Measurements from ENCODE around the gene OSER1.

OSER1 gene

DNA sequence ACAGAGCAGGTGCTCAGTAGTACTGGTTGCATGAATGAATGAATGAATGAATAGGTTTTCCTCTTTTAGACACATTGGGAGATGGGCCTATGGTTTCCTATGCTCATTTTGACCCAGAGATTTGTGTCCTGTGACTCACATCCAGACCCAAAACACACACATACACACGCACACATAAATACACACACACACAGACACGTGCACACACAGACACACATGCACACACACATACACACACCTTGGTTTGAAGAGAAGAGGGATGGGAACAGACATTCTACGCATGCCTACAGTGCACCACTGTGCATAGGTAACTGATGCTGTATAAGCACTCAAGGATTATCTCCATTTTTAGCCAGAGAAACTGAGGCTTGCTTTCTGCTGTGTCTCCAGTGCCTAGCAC, 27.7 kb downstream of the OSER1 start:
- TF ChIP-seq, protein P1, sequence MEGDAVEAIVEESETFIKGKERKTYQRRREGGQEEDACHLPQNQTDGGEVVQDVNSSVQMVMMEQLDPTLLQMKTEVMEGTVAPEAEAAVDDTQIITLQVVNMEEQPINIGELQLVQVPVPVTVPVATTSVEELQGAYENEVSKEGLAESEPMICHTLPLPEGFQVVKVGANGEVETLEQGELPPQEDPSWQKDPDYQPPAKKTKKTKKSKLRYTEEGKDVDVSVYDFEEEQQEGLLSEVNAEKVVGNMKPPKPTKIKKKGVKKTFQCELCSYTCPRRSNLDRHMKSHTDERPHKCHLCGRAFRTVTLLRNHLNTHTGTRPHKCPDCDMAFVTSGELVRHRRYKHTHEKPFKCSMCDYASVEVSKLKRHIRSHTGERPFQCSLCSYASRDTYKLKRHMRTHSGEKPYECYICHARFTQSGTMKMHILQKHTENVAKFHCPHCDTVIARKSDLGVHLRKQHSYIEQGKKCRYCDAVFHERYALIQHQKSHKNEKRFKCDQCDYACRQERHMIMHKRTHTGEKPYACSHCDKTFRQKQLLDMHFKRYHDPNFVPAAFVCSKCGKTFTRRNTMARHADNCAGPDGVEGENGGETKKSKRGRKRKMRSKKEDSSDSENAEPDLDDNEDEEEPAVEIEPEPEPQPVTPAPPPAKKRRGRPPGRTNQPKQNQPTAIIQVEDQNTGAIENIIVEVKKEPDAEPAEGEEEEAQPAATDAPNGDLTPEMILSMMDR (IDR thresholded peaks at IDR 0.05; ENCODE audit: low read depth, low read length) = no peak
- H3K4me3 ChIP-seq (replicated peaks in 1 of 2; ENCODE audit: low read depth in 2 of 2, low read length in 2 of 2) = no peak overlapping the region
- DNase-seq (ENCODE audit: low read depth in 2 of 2) = no peak

DNA sequence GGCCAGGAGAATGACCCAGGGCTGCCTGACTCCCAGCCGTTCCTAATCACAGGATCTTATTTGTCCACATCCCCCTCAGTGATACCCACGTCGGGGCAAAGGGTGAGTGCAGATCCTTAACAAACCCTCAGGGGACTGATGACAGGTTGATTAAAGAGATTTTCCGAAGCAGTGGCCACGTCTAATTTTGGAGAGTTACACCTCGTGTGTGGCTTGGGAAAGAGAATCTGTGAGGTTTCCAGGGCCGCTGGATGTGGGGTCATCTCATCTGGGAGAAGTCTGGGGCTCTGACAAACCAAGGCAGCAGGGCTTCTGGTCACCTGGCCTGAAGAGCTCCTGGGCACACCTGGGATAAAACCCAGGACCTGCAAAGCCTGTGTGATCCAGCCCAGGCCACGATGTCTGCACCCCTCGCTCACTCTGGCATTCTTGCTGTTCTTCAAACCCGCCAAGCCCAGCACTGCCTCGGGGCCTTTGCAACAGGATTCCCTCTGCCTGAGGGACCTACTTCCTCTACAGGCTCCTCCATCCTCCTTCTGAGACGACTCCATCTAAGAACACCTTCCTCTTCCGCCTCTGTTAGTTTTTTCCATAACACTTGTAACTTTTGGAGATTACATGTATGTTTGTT, 28.3 kb downstream of the OSER1 start:
- no peak for DNase-seq (ENCODE audit: low read depth in 2 of 2)
- TF ChIP-seq, protein P1 (IDR thresholded peaks at IDR 0.05; ENCODE audit: low read depth, low read length) = no peak
- H3K4me3 ChIP-seq (replicated peaks in 1 of 2; ENCODE audit: low read depth in 2 of 2, low read length in 2 of 2) = no peak overlapping the region

DNA sequence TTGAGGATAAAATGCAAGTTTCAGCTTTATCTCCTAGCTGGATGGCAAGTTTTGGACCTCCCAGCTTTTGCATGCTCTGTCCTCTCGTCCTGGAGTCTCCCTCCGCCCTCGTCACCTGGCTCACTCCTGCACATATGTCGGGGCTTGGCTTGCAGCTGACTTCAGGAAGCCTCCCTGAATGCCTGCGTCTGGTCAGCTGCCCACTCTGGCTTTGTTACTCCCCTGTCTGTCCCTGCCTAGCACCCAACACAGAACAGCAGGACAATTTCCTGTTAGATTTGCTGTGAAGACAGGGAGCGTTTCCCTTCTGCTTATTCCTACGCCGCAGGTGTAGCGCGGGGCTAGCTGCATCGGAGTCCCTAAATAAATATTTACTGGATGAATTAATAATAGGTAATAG, 29.0 kb downstream of the OSER1 start:
- TF ChIP-seq, protein P1 (IDR thresholded peaks at IDR 0.05; ENCODE audit: low read depth, low read length) = no peak
- H3K4me3 ChIP-seq (replicated peaks in 1 of 2; ENCODE audit: low read depth in 2 of 2, low read length in 2 of 2) = no peak overlapping the region
- no peak for DNase-seq (ENCODE audit: low read depth in 2 of 2)

DNA sequence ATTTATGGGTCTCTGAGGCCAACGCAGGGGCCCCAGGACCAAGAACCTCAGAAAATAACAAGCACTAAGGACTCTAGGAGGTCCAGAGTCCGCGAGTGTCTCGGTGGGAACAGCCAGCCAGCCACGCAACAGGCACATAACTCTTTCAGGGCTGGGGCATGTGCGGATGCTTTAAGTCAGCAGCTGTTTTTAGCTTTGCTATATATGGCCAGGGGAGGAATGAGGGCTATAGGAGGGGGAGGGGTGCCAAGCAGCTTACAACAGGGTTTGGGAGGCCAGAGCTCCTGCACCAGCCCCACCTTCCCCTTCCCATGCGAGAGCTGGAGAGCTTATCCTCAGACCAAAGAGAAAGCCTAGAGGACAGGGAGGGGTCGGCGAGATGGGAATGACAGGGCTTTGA, 29.8 kb downstream of the OSER1 start:
- H3K4me3 ChIP-seq (replicated peaks in 1 of 2; ENCODE audit: low read depth in 2 of 2, low read length in 2 of 2) = no peak overlapping the region
- DNase-seq (ENCODE audit: low read depth in 2 of 2) = peak in 1 of 2 donors; percentile 36
- TF ChIP-seq, protein P1 (IDR thresholded peaks at IDR 0.05; ENCODE audit: low read depth, low read length) = no peak

DNA sequence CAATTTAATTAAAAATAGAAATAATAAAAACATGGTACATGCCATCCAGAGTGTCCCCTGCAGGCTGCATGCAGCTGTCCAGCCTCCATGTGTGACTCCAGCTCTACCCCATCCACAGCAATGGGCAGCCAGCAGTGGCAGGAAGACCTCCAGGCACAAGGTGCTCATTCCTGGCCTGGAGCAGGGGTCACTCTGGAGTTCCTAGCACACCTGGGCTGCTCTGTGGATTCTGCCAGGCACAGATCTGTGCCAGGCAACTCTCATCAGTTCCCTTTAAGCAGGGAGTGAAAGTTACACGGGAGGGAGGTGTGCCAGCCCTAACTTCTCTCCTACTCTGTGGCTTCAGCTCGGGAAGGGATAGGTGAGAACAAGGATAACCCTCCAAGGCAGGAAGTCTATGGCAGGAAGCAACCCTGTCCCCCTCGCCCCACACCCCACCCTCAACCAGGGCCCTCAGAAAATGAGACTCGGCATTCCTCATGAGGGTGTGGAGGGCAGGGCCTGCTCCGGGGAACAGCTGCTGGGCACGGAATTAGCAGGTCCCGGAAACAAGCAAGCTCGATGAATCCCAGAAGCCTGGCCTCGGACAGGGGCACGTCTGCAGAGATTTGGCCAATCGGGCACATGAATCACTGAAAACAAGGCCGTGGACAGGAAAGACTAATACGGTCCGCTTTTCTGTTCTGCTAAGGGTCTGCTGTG, 33.6 kb downstream of the OSER1 start:
- TF ChIP-seq, protein P1 (IDR thresholded peaks at IDR 0.05; ENCODE audit: low read depth, low read length) = no peak
- no peak overlapping the region for H3K4me3 ChIP-seq (replicated peaks in 1 of 2; ENCODE audit: low read depth in 2 of 2, low read length in 2 of 2)
- no peak for DNase-seq (ENCODE audit: low read depth in 2 of 2)

DNA sequence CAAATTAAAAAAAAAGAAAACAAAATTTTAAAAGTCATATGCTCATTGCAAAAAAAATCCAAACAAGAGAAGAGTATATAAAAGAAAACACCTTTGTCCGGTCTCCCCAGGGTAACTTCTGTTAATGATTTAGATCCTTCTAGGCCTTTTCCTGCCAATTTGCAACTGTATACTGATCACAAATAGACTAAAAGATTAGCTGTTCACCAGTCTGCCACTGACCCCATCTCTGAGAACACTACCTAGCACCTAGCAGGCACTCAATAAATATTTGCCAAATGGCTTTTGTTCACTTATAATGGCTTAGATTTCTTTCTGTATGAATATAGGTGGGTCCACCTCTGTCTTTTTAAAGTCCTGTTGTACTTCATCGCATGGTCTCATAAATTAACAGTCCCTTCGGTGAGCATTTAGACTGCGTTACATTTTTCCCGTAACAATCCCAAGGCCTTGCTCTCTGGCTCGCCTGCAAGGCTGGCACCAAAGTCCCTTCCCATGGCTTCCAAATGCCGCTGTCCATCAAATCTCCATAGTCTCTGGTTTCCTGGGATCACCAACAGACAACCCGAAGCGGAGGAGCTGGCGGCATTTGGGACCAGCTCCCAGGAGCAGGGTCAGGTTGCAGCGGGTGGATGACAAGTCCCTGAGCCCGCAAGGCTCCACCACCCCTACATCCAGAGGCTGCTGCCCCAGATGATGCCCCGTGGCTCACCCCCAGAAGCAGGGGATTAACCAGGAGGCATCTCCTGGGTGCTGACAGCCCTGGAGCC, 35.4 kb downstream of the OSER1 start:
- no peak for DNase-seq (ENCODE audit: low read depth in 2 of 2)
- H3K4me3 ChIP-seq (replicated peaks in 1 of 2; ENCODE audit: low read depth in 2 of 2, low read length in 2 of 2) = no peak overlapping the region
- TF ChIP-seq, protein P1 (IDR thresholded peaks at IDR 0.05; ENCODE audit: low read depth, low read length) = no peak

Measured in cardiac fibroblast (primary cell).